SK-N-MC (cell line): ENCODE measurements around the gene ABL2.

Experiments used
- EZH2 ChIP-seq: fragments of 200-600 bp; sonication (generic); IDR thresholded peaks from one replicate; pipeline ENCODE4 v1.6.1; 2017; ENCODE audit warnings: antibody characterized with exemption
- FOXP2 ChIP-seq: optimal IDR thresholded peaks from 2 replicates; pipeline ENCODE3; 2011; ENCODE audit warnings: mild to moderate bottlenecking, moderate library complexity; ENCODE audit not compliant: insufficient read depth; ENCODE audit errors: extremely low read length, control extremely low read depth
- POLR2AphosphoS5 ChIP-seq: IDR thresholded peaks from 2 replicates; pipeline ENCODE4 v1.6.1; 2012; ENCODE audit warnings: mild to moderate bottlenecking, low read depth, low read length, borderline replicate concordance

DNA sequence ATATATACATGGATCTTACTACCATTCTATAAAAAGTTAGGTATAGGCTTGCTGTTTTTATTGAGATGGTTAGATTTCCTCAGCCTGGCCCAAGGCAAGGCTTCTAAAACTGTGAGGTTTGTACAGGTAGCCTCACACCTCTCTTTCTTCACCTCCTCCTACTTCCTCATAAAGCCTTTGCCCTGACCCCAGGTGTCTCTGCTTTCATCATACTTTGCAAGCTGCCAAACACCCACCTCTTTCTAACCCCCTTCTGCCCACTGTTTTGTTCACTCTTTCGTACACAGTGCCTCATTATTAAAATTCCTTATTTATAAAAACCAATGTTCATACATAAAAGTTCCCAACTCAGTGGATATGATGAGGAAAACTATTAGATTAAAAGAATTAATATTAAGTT, 32.7 kb upstream of the ABL2 start:
- no peak for TF ChIP-seq EZH2
- no peak for TF ChIP-seq POLR2AphosphoS5
- no peak for TF ChIP-seq FOXP2
